Testis (tissue), 2 donors: Measurements from ENCODE around the gene HOXA13.

Source experiments
- CTCF ChIP-seq, 3 experiments: fragments of 450-650 bp in 2 of 3; fragments of 200-600 bp in 1 of 3; sonication (generic) in 1 of 3; IDR thresholded peaks; one replicate each; pipeline ENCODE4 v1.5.1; 2016 to 2019; ENCODE audit warnings: antibody characterized with exemption in 3 of 3, mild to moderate bottlenecking in 2 of 3, moderate library complexity in 1 of 3
- POLR2A ChIP-seq: fragments of 450-650 bp; IDR thresholded peaks from one replicate; pipeline ENCODE4 v1.6.1; 2017; ENCODE audit warnings: antibody characterized with exemption, mild to moderate bottlenecking, moderate library complexity

GRCh38 chr7:27183682-27184336 lies 16.1 kb downstream of the HOXA13 start:
- no peak for TF ChIP-seq CTCF (IDR thresholded peaks at IDR 0.05)
- TF ChIP-seq POLR2A: no peak
